Measurements from ENCODE around the gene FEZ2. TPM values are rescaled to one million over a fixed set of nuclear protein-coding genes. Genes with fewer than 3 reads are reported as not detected.

Gene FEZ2
- total RNA-seq, 2 donors from 2014 or later: 12.7 to 19.1 TPM

DNA sequence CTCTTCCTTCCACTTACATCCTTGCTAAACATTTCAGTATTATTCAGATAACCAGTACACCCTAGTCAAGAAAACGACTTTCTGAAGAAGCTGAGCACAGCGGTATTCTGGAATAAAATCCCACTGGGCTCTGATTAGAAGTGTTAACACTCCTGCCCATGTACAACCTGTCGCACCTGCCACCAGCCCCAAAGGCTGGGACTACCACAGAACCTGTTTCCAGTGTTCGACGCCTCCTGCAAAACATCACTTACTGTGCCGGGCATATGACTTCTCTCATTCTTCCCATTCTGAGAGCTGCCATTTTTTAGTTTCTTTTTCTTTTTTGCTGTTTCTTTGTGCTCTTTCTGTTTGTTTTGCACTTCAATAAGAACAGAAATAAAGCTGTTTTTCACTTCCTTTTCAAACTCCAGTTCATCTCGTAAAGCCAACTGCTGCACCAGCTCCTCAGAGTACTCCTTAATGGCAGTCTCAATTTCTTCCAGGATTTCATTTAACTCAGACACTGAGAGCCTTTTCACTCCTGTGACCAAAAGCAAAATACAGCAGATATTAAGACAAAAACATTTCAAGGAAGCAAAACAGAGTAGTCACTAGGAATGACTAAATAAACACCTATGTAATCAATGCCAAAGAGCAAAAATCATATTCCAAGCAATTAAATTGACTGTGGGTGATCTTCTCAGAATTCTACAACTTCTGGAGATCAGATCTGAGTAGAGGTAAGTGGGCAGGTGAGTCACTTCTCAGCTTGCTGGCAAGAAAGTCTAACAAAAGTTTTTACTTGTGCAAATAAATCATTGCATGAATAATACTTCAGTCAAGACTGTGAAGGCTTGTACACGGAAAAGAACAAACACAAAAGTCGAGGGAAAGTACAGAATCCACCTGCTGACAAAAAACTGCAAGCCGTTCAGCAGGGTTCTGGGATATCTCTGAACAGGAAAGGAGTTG, 19.3 kb downstream of the FEZ2 start:
- Histone ChIP-seq H3K27ac (peak overlapping the region; percentile 6 to 69 (median 28)), H3K4me3 (no peak overlapping the region), H3K9me3 (no peaks in the 10 kb centered on the region), H3K27me3 (no peaks in the 10 kb centered on the region), H3K36me3 (replicated peaks in 1 of 2; ENCODE audit: insufficient read depth in 1 of 2, low read depth in 2 of 2) (peaks cover 0 to 3% of the 10 kb centered on the region in 2 donors), H3K4me1 (peaks cover 12% of the 10 kb centered on the region)
- DNase-seq: peak in 3 of 4 donors; percentile 11 to 22 (median 13)
- ATAC-seq: peak; percentile 66
- 67% methylated on average over 10 of the region's 10 CpGs for WGBS, 2 donors
- intact Hi-C loops (cut with DNase I): no loop called here
- TF ChIP-seq, protein P1, sequence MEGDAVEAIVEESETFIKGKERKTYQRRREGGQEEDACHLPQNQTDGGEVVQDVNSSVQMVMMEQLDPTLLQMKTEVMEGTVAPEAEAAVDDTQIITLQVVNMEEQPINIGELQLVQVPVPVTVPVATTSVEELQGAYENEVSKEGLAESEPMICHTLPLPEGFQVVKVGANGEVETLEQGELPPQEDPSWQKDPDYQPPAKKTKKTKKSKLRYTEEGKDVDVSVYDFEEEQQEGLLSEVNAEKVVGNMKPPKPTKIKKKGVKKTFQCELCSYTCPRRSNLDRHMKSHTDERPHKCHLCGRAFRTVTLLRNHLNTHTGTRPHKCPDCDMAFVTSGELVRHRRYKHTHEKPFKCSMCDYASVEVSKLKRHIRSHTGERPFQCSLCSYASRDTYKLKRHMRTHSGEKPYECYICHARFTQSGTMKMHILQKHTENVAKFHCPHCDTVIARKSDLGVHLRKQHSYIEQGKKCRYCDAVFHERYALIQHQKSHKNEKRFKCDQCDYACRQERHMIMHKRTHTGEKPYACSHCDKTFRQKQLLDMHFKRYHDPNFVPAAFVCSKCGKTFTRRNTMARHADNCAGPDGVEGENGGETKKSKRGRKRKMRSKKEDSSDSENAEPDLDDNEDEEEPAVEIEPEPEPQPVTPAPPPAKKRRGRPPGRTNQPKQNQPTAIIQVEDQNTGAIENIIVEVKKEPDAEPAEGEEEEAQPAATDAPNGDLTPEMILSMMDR (IDR thresholded peaks at IDR 0.05): no peak
- no peak for TF ChIP-seq POLR2A (IDR thresholded peaks at IDR 0.05)

DNA sequence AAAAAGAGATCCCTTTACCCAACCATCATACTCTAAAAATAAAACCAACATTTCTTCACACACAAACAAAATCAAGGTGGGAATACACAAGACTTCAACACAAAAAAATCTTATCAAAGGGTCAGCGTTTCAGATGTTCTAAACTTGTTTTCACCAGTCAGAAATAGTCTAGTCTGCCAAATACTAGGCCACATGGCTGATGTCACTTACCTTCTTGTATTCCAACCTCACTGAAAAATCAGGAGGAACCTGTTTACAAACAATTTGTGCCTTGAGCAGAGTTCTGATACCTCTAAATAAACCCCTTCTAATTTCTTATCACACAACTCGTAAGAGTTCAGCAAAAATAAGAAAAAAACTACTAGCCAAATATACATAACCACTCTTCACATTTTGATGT, 20.1 kb downstream of the FEZ2 start:
- no peak overlapping the region for H3K27ac ChIP-seq
- intact Hi-C loops (cut with DNase I): no loop called here
- H3K9me3 ChIP-seq: no peaks in the 10 kb centered on the region
- peaks cover 0 to 3% of the 10 kb centered on the region in 2 donors for H3K36me3 ChIP-seq (replicated peaks in 1 of 2; ENCODE audit: insufficient read depth in 1 of 2, low read depth in 2 of 2)
- H3K4me3 ChIP-seq: no peak overlapping the region
- no peaks in the 10 kb centered on the region for H3K27me3 ChIP-seq
- peaks cover 12% of the 10 kb centered on the region for H3K4me1 ChIP-seq
- TF ChIP-seq, protein P1 (IDR thresholded peaks at IDR 0.05): no peak
- no peak for TF ChIP-seq POLR2A (IDR thresholded peaks at IDR 0.05)
- ATAC-seq: no peak
- 77 to 81% methylated on average over 2 of the region's 2 CpGs for WGBS, 2 donors
- no peak for DNase-seq

DNA sequence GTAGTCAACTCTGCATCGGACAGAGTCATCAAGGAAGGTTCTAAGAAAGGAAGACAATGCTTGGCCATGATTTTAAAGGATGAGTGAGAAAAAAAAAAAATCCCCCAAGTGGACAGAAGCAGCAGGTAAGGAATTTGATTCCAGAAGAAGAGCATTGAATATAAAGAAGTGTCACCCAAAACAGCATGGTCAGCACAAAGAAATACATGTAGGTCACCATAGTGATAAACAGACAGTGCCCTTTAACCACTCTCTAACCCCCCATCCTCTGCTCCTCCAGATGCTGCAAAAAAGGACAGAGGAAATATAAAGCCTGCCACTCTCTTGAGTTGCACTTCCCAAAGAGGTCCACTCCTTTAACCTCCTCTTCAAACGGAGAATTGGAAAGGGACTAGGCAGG, 23.4 kb downstream of the FEZ2 start:
- peaks cover 12% of the 10 kb centered on the region for H3K4me1 ChIP-seq
- TF ChIP-seq, protein P1 (IDR thresholded peaks at IDR 0.05): no peak
- no peak for TF ChIP-seq POLR2A (IDR thresholded peaks at IDR 0.05)
- H3K27ac ChIP-seq: no peak overlapping the region
- H3K4me3 ChIP-seq: no peak overlapping the region
- DNase-seq (no peak), ATAC-seq (no peak)
- peaks cover 0 to 3% of the 10 kb centered on the region in 2 donors for H3K36me3 ChIP-seq (replicated peaks in 1 of 2; ENCODE audit: insufficient read depth in 1 of 2, low read depth in 2 of 2)
- intact Hi-C loops (cut with DNase I): no loop called here
- H3K27me3 ChIP-seq: no peaks in the 10 kb centered on the region
- 92 to 95% methylated on average over 2 of the region's 2 CpGs for WGBS, 2 donors
- H3K9me3 ChIP-seq: no peaks in the 10 kb centered on the region

DNA sequence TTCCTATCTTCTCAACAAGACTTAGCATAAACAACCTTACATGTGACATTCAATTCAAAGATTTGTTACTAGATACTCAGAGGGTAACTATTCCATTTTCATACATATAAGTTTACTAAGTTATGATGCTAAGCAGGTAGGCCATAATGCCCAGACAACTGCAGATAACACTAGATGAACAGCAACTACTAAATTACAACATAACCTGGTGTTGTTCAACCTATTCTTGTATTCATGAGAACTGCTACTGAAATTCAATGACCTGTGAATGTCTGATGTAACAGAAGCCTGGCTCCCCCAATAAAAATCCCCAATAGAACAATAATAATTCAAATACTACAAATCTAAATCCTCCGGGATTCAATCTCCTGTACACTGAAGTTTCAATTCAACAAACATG, 24.8 kb downstream of the FEZ2 start:
- H3K4me1 ChIP-seq: peaks cover 14% of the 10 kb centered on the region
- H3K27ac ChIP-seq: no peak overlapping the region
- no peak for ATAC-seq
- no peak overlapping the region for H3K4me3 ChIP-seq
- DNase-seq: no peak
- TF ChIP-seq, protein P1 (IDR thresholded peaks at IDR 0.05): no peak
- TF ChIP-seq POLR2A (IDR thresholded peaks at IDR 0.05): no peak
- H3K36me3 ChIP-seq (replicated peaks in 1 of 2; ENCODE audit: insufficient read depth in 1 of 2, low read depth in 2 of 2): peaks cover 0 to 3% of the 10 kb centered on the region in 2 donors
- intact Hi-C loops (cut with DNase I): no loop called here
- WGBS, 2 donors: 88 to 100% methylated on average over 1 of the region's 1 CpG
- H3K9me3 ChIP-seq: no peaks in the 10 kb centered on the region
- H3K27me3 ChIP-seq: no peaks in the 10 kb centered on the region
